PFSK-1 (cell line): Measurements from ENCODE around the gene SLC35B3.
A peak's percentile ranks its signal among the peaks of the same experiment; 100 is the strongest.

Experiments used
- FOXP2 ChIP-seq: optimal IDR thresholded peaks from 2 replicates; pipeline ENCODE3; 2011; ENCODE audit warnings: borderline replicate concordance, control low read depth, inconsistent platforms; ENCODE audit not compliant: insufficient read depth; ENCODE audit errors: extremely low read length, extremely low read depth
- POLR2AphosphoS5 ChIP-seq: IDR thresholded peaks from 2 replicates; pipeline ENCODE4 v1.6.1; 2012; ENCODE audit warnings: low read depth, mild to moderate bottlenecking, control low read depth, low read length, moderate library complexity
- REST ChIP-seq, 2 experiments: IDR thresholded peaks; 2 replicates each; pipeline versions ENCODE4 v1.6.1 to v1.8.0; 2011 to 2012; ENCODE audit warnings: low read depth in 2 of 2, low read length in 2 of 2, control low read depth in 1 of 2, inconsistent platforms in 1 of 2, mild to moderate bottlenecking in 1 of 2, moderate library complexity in 1 of 2; ENCODE audit not compliant: insufficient read depth in 1 of 2
- SIN3A ChIP-seq: IDR thresholded peaks from 2 replicates; pipeline ENCODE4 v1.6.1; 2012; ENCODE audit warnings: mild to moderate bottlenecking, low read length, moderate library complexity, borderline replicate concordance; ENCODE audit not compliant: insufficient read depth
- TAF1 ChIP-seq: IDR thresholded peaks from 2 replicates; pipeline ENCODE4 v1.6.1; 2012; ENCODE audit warnings: low read length, control low read depth, borderline replicate concordance; ENCODE audit not compliant: insufficient read depth

Gene SLC35B3

GRCh38 chr6:8435845-8436168 is 462 bp upstream of the SLC35B3 start:
- TF ChIP-seq SIN3A (no peak), TAF1 (no peak), REST (IDR thresholded peaks at IDR 0.05; ENCODE audit: insufficient read depth in 1 of 2, low read depth in 2 of 2, low read length in 2 of 2) (no peak), POLR2AphosphoS5 (no peak), FOXP2 (no peak)

GRCh38 chr6:8434727-8435092 is 635 bp downstream of the SLC35B3 start:
- 0 out of 2 replicates have a peak, but pooled peaks have one; percentile 44 for TF ChIP-seq SIN3A
- no peak for TF ChIP-seq POLR2AphosphoS5
- TF ChIP-seq FOXP2 = no peak

- TF ChIP-seq SIN3A (no peak), POLR2AphosphoS5 (no peak)
Observed at GRCh38 chr6:8432614-8433013, 2.7 kb downstream of the SLC35B3 start.

GRCh38 chr6:8429821-8430220 is 5.5 kb downstream of the SLC35B3 start:
- no peak for TF ChIP-seq SIN3A
- TF ChIP-seq POLR2AphosphoS5 = no peak
- TF ChIP-seq TAF1 = no peak
- TF ChIP-seq REST (IDR thresholded peaks at IDR 0.05; ENCODE audit: insufficient read depth in 1 of 2, low read depth in 2 of 2, low read length in 2 of 2) = no peak
- no peak for TF ChIP-seq FOXP2

GRCh38 chr6:8420031-8420588 is 15.2 kb downstream of the SLC35B3 start:
- TF ChIP-seq SIN3A = no peak
- no peak for TF ChIP-seq FOXP2
- no peak for TF ChIP-seq POLR2AphosphoS5
- no peak for TF ChIP-seq REST (IDR thresholded peaks at IDR 0.05; ENCODE audit: insufficient read depth in 1 of 2, low read depth in 2 of 2, low read length in 2 of 2)
- TF ChIP-seq TAF1 = no peak

GRCh38 chr6:8415913-8416312 is 19.4 kb downstream of the SLC35B3 start:
- TF ChIP-seq POLR2AphosphoS5 (no peak), TAF1 (no peak), REST (IDR thresholded peaks at IDR 0.05; ENCODE audit: insufficient read depth in 1 of 2, low read depth in 2 of 2, low read length in 2 of 2) (no peak), SIN3A (no peak), FOXP2 (no peak)
